Measurements from ENCODE around the gene CHN2. TPM values are rescaled to one million over a fixed set of nuclear protein-coding genes. Genes with fewer than 3 reads are reported as not detected.

CHN2 gene
- total RNA-seq, 1 experiment from 2014 or later: 2.1 TPM

DNA sequence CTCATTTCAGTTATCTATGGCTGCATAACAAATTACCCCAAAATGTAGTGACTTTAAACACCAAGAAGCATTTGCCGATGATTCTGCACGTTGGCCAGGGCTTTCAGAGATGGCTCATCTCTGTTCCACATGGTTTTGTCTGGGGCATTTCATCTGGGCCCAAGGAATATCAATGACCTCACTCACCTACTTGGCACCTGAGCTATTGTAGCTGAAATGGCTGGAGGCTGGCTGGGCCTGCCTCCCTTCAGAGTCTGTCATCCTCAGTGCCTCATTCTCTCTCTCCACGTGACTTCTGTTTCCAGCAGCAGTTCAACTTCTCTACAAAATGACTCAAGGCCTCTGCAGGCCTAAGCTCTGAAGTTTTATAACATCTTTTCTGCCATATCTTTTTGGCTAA is 249.7 kb downstream of the CHN2 start:
- H3K79me2 ChIP-seq (ENCODE audit: insufficient read depth, low read length): no peaks in the 10 kb centered on the region
- DNase-seq (ENCODE audit: low read depth, low spot score) (no peak), ATAC-seq (no peak)
- ChIA-PET CTCF (no interaction called here), POLR2A (no interaction called here), RAD21 (ENCODE audit: low non-redundant PET in 1 of 2, low total read pairs in 2 of 2, uncharacterized antibody in 2 of 2, unreplicated experiment in 2 of 2) (no interaction called here)
- no TSS peak for BruUV-seq (replicated peaks)
- no peak overlapping the region for H3K4me2 ChIP-seq (ENCODE audit: low read length)
- H3K9me2 ChIP-seq (ENCODE audit: insufficient read depth): no peaks in the 10 kb centered on the region
- no peaks in the 10 kb centered on the region for H4K20me1 ChIP-seq (ENCODE audit: insufficient read depth)
- H3K4me3 ChIP-seq (replicated peaks in 1 of 2; ENCODE audit: low read depth in 1 of 2, low read length in 2 of 2): no peak overlapping the region
- H3K9me3 ChIP-seq (ENCODE audit: control insufficient read depth in 1 of 2, insufficient read depth in 1 of 2, low read depth in 1 of 2, low read length in 2 of 2): no peaks in the 10 kb centered on the region
- intact Hi-C loops (cut with micrococcal nuclease): no loop called here
- no peaks in the 10 kb centered on the region for H3K36me3 ChIP-seq (ENCODE audit: control insufficient read depth in 1 of 2, insufficient read depth in 2 of 2, low read length in 2 of 2)
- H3K27me3 ChIP-seq (ENCODE audit: insufficient read depth, low read length): no peaks in the 10 kb centered on the region
- no peak overlapping the region for H2AFZ ChIP-seq (ENCODE audit: low read depth, low read length, poor library complexity, severe bottlenecking)
- no peak for TF ChIP-seq RAD21 (IDR thresholded peaks at IDR 0.05; ENCODE audit: low read depth)
- TF ChIP-seq CBX3 (IDR thresholded peaks at IDR 0.05; ENCODE audit: low read depth): no peak
- no peak for TF ChIP-seq SIN3A (IDR thresholded peaks at IDR 0.05; ENCODE audit: low read depth)
- TF ChIP-seq, protein P1, sequence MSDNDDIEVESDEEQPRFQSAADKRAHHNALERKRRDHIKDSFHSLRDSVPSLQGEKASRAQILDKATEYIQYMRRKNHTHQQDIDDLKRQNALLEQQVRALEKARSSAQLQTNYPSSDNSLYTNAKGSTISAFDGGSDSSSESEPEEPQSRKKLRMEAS (IDR thresholded peaks at IDR 0.05): no peak
- no peak for TF ChIP-seq FOSL1 (IDR thresholded peaks at IDR 0.05; ENCODE audit: low read depth)
- TF ChIP-seq, protein P2, sequence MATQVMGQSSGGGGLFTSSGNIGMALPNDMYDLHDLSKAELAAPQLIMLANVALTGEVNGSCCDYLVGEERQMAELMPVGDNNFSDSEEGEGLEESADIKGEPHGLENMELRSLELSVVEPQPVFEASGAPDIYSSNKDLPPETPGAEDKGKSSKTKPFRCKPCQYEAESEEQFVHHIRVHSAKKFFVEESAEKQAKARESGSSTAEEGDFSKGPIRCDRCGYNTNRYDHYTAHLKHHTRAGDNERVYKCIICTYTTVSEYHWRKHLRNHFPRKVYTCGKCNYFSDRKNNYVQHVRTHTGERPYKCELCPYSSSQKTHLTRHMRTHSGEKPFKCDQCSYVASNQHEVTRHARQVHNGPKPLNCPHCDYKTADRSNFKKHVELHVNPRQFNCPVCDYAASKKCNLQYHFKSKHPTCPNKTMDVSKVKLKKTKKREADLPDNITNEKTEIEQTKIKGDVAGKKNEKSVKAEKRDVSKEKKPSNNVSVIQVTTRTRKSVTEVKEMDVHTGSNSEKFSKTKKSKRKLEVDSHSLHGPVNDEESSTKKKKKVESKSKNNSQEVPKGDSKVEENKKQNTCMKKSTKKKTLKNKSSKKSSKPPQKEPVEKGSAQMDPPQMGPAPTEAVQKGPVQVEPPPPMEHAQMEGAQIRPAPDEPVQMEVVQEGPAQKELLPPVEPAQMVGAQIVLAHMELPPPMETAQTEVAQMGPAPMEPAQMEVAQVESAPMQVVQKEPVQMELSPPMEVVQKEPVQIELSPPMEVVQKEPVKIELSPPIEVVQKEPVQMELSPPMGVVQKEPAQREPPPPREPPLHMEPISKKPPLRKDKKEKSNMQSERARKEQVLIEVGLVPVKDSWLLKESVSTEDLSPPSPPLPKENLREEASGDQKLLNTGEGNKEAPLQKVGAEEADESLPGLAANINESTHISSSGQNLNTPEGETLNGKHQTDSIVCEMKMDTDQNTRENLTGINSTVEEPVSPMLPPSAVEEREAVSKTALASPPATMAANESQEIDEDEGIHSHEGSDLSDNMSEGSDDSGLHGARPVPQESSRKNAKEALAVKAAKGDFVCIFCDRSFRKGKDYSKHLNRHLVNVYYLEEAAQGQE (IDR thresholded peaks at IDR 0.05; ENCODE audit: low read depth): no peak
- no peak for TF ChIP-seq ZNF274 (IDR thresholded peaks at IDR 0.05; ENCODE audit: low read depth, low read length)
- TF ChIP-seq, protein P3, sequence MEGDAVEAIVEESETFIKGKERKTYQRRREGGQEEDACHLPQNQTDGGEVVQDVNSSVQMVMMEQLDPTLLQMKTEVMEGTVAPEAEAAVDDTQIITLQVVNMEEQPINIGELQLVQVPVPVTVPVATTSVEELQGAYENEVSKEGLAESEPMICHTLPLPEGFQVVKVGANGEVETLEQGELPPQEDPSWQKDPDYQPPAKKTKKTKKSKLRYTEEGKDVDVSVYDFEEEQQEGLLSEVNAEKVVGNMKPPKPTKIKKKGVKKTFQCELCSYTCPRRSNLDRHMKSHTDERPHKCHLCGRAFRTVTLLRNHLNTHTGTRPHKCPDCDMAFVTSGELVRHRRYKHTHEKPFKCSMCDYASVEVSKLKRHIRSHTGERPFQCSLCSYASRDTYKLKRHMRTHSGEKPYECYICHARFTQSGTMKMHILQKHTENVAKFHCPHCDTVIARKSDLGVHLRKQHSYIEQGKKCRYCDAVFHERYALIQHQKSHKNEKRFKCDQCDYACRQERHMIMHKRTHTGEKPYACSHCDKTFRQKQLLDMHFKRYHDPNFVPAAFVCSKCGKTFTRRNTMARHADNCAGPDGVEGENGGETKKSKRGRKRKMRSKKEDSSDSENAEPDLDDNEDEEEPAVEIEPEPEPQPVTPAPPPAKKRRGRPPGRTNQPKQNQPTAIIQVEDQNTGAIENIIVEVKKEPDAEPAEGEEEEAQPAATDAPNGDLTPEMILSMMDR (IDR thresholded peaks at IDR 0.05 in 2 of 3, conservative IDR thresholded peaks at IDR 0.05 in 1 of 3; ENCODE audit: borderline replicate concordance in 1 of 3, insufficient read depth in 1 of 3, low read depth in 2 of 3, low read length in 2 of 3): no peak
- TF ChIP-seq YY1 (IDR thresholded peaks at IDR 0.05; ENCODE audit: extremely low read depth, insufficient replicate concordance, low read depth, low read length): no peak
- peaks cover 10% of the 10 kb centered on the region in 2 experiments; a peak in 3 of 4 replicates for H3K4me1 ChIP-seq (ENCODE audit: control insufficient read depth in 1 of 2, insufficient read depth in 2 of 2, low read length in 2 of 2)
- H3K9ac ChIP-seq (ENCODE audit: low read length): no peak overlapping the region
- no peak overlapping the region for H3K27ac ChIP-seq (ENCODE audit: low read depth, low read length)

Measured in HCT116 (cell line).